ENCODE data around the gene LENEP. TPM values are rescaled to one million over a fixed set of nuclear protein-coding genes. Genes with fewer than 3 reads are reported as not detected.
A peak's percentile ranks its signal among the peaks of the same experiment; 100 is the strongest.

Gene LENEP
- polyA plus RNA-seq, 6 donors from 2014 or later: not detected

- H3K36me3 Mint-ChIP-seq: peaks cover 0 to 8% of the 10 kb centered on the region in 2 donors
- H3K4me1 Mint-ChIP-seq: peaks cover 20 to 46% (median 30%) of the 10 kb centered on the region in 3 donors
- DNase-seq (no peak), ATAC-seq (ENCODE audit: low read depth in 2 of 2) (no peak)
- no peaks in the 10 kb centered on the region for H3K27me3 Mint-ChIP-seq
- H3K4me3 Mint-ChIP-seq: peak overlapping the region in 4 of 8 donors; percentile 5 to 94 (median 30)
- H3K27ac Mint-ChIP-seq: peak overlapping the region in 5 of 6 donors; percentile 5 to 92 (median 34)
- no peaks in the 10 kb centered on the region for H3K9me3 Mint-ChIP-seq
Observed at GRCh38 chr1:154963643-154964042, 29.7 kb upstream of the LENEP start.

GRCh38 chr1:154964359-154964758 is 29.0 kb upstream of the LENEP start:
- Mint-ChIP-seq H3K4me1 (peaks cover 26 to 47% (median 34%) of the 10 kb centered on the region in 3 donors), H3K4me3 (peak overlapping the region in 1 of 8 donors; percentile 94), H3K27ac (peak overlapping the region in 2 of 6 donors; percentile 5 to 20), H3K36me3 (peaks cover 0 to 8% of the 10 kb centered on the region in 2 donors), H3K27me3 (no peaks in the 10 kb centered on the region), H3K9me3 (no peaks in the 10 kb centered on the region)
- ATAC-seq (ENCODE audit: low read depth in 2 of 2) (no peak), DNase-seq (no peak)

- Mint-ChIP-seq H3K4me3 (peak overlapping the region in 1 of 8 donors; percentile 15), H3K27me3 (no peaks in the 10 kb centered on the region), H3K9me3 (no peaks in the 10 kb centered on the region), H3K27ac (peak overlapping the region in 1 of 6 donors; percentile 4), H3K4me1 (peaks cover 27 to 43% (median 33%) of the 10 kb centered on the region in 3 donors), H3K36me3 (peaks cover 0 to 8% of the 10 kb centered on the region in 2 donors)
- DNase-seq (no peak), ATAC-seq (ENCODE audit: low read depth in 2 of 2) (no peak)
Observed at GRCh38 chr1:154966111-154966510, 27.3 kb upstream of the LENEP start.

GRCh38 chr1:154967331-154967950 is 25.9 kb upstream of the LENEP start:
- H3K4me1 Mint-ChIP-seq: peaks cover 22 to 42% (median 35%) of the 10 kb centered on the region in 3 donors
- H3K36me3 Mint-ChIP-seq: peaks cover 0 to 8% of the 10 kb centered on the region in 2 donors
- no peak for DNase-seq
- H3K4me3 Mint-ChIP-seq: peak overlapping the region in 2 of 8 donors; percentile 3 to 7
- H3K27me3 Mint-ChIP-seq: no peaks in the 10 kb centered on the region
- no peak for ATAC-seq (ENCODE audit: low read depth in 2 of 2)
- peak overlapping the region in 2 of 6 donors; percentile 78 to 79 for H3K27ac Mint-ChIP-seq
- H3K9me3 Mint-ChIP-seq: no peaks in the 10 kb centered on the region

- DNase-seq: no peak
- Mint-ChIP-seq H3K27me3 (no peaks in the 10 kb centered on the region), H3K9me3 (no peaks in the 10 kb centered on the region), H3K27ac (peak overlapping the region in 4 of 6 donors; percentile 11 to 82 (median 76)), H3K36me3 (peaks cover 0 to 4% of the 10 kb centered on the region in 2 donors), H3K4me3 (no peak overlapping the region), H3K4me1 (peaks cover 11 to 37% (median 33%) of the 10 kb centered on the region in 3 donors)
- no peak for ATAC-seq (ENCODE audit: low read depth in 2 of 2)
Observed at GRCh38 chr1:154968731-154969130, 24.7 kb upstream of the LENEP start.

GRCh38 chr1:154969246-154969645 is 24.1 kb upstream of the LENEP start:
- peak overlapping the region in 3 of 6 donors; percentile 73 to 82 (median 79) for H3K27ac Mint-ChIP-seq
- DNase-seq (no peak), ATAC-seq (ENCODE audit: low read depth in 2 of 2) (no peak)
- no peaks in the 10 kb centered on the region for H3K27me3 Mint-ChIP-seq
- no peaks in the 10 kb centered on the region for H3K36me3 Mint-ChIP-seq
- no peak overlapping the region for H3K4me3 Mint-ChIP-seq
- H3K4me1 Mint-ChIP-seq: peaks cover 7 to 34% (median 28%) of the 10 kb centered on the region in 3 donors
- H3K9me3 Mint-ChIP-seq: no peaks in the 10 kb centered on the region

- Mint-ChIP-seq H3K36me3 (no peaks in the 10 kb centered on the region), H3K4me3 (no peak overlapping the region), H3K27me3 (no peaks in the 10 kb centered on the region), H3K4me1 (peaks cover 7 to 34% (median 28%) of the 10 kb centered on the region in 3 donors), H3K27ac (peak overlapping the region in 2 of 6 donors; percentile 61 to 79), H3K9me3 (no peaks in the 10 kb centered on the region)
- ATAC-seq (ENCODE audit: low read depth in 2 of 2) (no peak), DNase-seq (no peak)
Observed at GRCh38 chr1:154969860-154970452, 23.4 kb upstream of the LENEP start.

GRCh38 chr1:154970631-154971340 is 22.6 kb upstream of the LENEP start, which contains the start of gene SHC1:
Gene SHC1, minus strand, starts transcription at chr1:154970747. Its CDS starts 221 bp downstream, at chr1:154970526.
- DNase-seq (no peak), ATAC-seq (ENCODE audit: low read depth in 2 of 2) (no peak)
- Mint-ChIP-seq H3K4me1 (peaks cover 7 to 34% (median 23%) of the 10 kb centered on the region in 3 donors), H3K36me3 (no peaks in the 10 kb centered on the region), H3K27ac (peak within 1 kb of the TSS in 3 of 6 donors; percentile 61 to 83 (median 79)), H3K4me3 (peak within 1 kb of the TSS in 1 of 8 donors; percentile 53), H3K27me3 (no peaks in the 10 kb centered on the region), H3K9me3 (no peaks in the 10 kb centered on the region)

- H3K4me1 Mint-ChIP-seq: peaks cover 10 to 36% (median 23%) of the 10 kb centered on the region in 3 donors
- no peak for DNase-seq
- H3K4me3 Mint-ChIP-seq: peak overlapping the region in 1 of 8 donors; percentile 53
- no peaks in the 10 kb centered on the region for H3K27me3 Mint-ChIP-seq
- H3K9me3 Mint-ChIP-seq: no peaks in the 10 kb centered on the region
- peak overlapping the region in 1 of 6 donors; percentile 79 for H3K27ac Mint-ChIP-seq
- no peaks in the 10 kb centered on the region for H3K36me3 Mint-ChIP-seq
- ATAC-seq (ENCODE audit: low read depth in 2 of 2): no peak
Observed at GRCh38 chr1:154971341-154971998, 21.9 kb upstream of the LENEP start.

- Mint-ChIP-seq H3K4me1 (peaks cover 13 to 38% (median 23%) of the 10 kb centered on the region in 3 donors), H3K4me3 (peak overlapping the region in 1 of 8 donors; percentile 27), H3K36me3 (no peaks in the 10 kb centered on the region), H3K27me3 (no peaks in the 10 kb centered on the region), H3K27ac (peak overlapping the region in 3 of 6 donors; percentile 21 to 84 (median 61)), H3K9me3 (no peaks in the 10 kb centered on the region)
- DNase-seq (no peak), ATAC-seq (ENCODE audit: low read depth in 2 of 2) (no peak)
Observed at GRCh38 chr1:154972213-154972516, 21.2 kb upstream of the LENEP start.

GRCh38 chr1:154972517-154973343 is 20.7 kb upstream of the LENEP start:
- Mint-ChIP-seq H3K27ac (peak overlapping the region in 4 of 6 donors; percentile 21 to 87 (median 72)), H3K4me3 (peak overlapping the region in 2 of 8 donors; percentile 27 to 57), H3K9me3 (no peaks in the 10 kb centered on the region), H3K36me3 (no peaks in the 10 kb centered on the region), H3K27me3 (no peaks in the 10 kb centered on the region), H3K4me1 (peaks cover 13 to 43% (median 23%) of the 10 kb centered on the region in 3 donors)
- ATAC-seq (ENCODE audit: low read depth in 2 of 2): no peak
- no peak for DNase-seq

- peaks cover 16 to 40% (median 23%) of the 10 kb centered on the region in 3 donors for H3K4me1 Mint-ChIP-seq
- DNase-seq: peak; percentile 86
- peak; percentile 20 to 24 for ATAC-seq (ENCODE audit: low read depth in 2 of 2)
- peak overlapping the region in 1 of 8 donors; percentile 57 for H3K4me3 Mint-ChIP-seq
- H3K27ac Mint-ChIP-seq: peak overlapping the region in 3 of 6 donors; percentile 18 to 87 (median 21)
- no peaks in the 10 kb centered on the region for H3K27me3 Mint-ChIP-seq
- no peaks in the 10 kb centered on the region for H3K36me3 Mint-ChIP-seq
- no peaks in the 10 kb centered on the region for H3K9me3 Mint-ChIP-seq
Observed at GRCh38 chr1:154973344-154974101, 19.9 kb upstream of the LENEP start.

All from naive B cell (primary cell).